SU-DHL-6 (cell line): ENCODE results near the gene ITGAE.
A peak's percentile ranks its signal among the peaks of the same experiment; 100 is the strongest.

ENCODE experiments used
- CTCF ChIP-seq: fragments of 200-600 bp; sonication (generic); IDR thresholded peaks from one replicate; pipeline ENCODE4 v1.5.1; 2017; ENCODE audit warnings: antibody characterized with exemption, mild to moderate bottlenecking, low read length, moderate library complexity; ENCODE audit not compliant: insufficient read depth, poor library complexity, severe bottlenecking
- EZH2phosphoT487 ChIP-seq: fragments of 200-600 bp; sonication (generic), shearing (Covaris generic); conservative IDR thresholded peaks from 2 replicates; pipeline ENCODE4 v1.6.1; 2018; ENCODE audit warnings: mild to moderate bottlenecking, antibody characterized with exemption, low read length, moderate library complexity, mixed read lengths

- TF ChIP-seq CTCF (peak; percentile 95), EZH2phosphoT487 (no peak)
These were observed 117.9 kb downstream of the ITGAE start for GRCh38 chr17:3683054-3683511.
